ENCODE data around the gene SEC24C. TPM values are rescaled to one million over a fixed set of nuclear protein-coding genes. Genes with fewer than 3 reads are reported as not detected.

SEC24C gene
- total RNA-seq, 1 experiment from 2014 or later = 113 TPM

GRCh38 chr10:73781548-73781878, 37.3 kb downstream of the SEC24C start:
- peak; percentile 52 for ATAC-seq
- no peak for DNase-seq (ENCODE audit: low read depth, low spot score)
- ChIA-PET CTCF (interaction anchor here (0.7 to 1.0 kb wide), 2 partner anchors 9 to 58 kb away, joined by 3 read pairs; a partner anchor contains a TSS), POLR2A (interaction anchor here (1.1 kb wide), 1 partner anchor 9 kb away, joined by 3 read pairs; a partner anchor contains a TSS)
- Histone ChIP-seq H3K4me1 (ENCODE audit: control insufficient read depth, insufficient read depth, low read length) (peaks cover 33% of the 10 kb centered on the region), H3K4me3 (ENCODE audit: low read depth in 2 of 2, low read length in 2 of 2) (peak overlapping the region; percentile 81 to 89), H3K27me3 (ENCODE audit: control insufficient read depth, insufficient read depth, low read length) (no peaks in the 10 kb centered on the region), H3K9me3 (ENCODE audit: control insufficient read depth, insufficient read depth, low read depth, low read length) (no peaks in the 10 kb centered on the region), H3K36me3 (ENCODE audit: control insufficient read depth, insufficient read depth, low read length) (peaks cover 3% of the 10 kb centered on the region; the same call in 1 of the 2 replicates), H3K27ac (ENCODE audit: low read length) (peak overlapping the region; percentile 94)
- BruUV-seq (replicated peaks) = no TSS peak
- intact Hi-C loops (cut with micrococcal nuclease; ENCODE audit: unreplicated experiment) = no loop called here
- in situ Hi-C loops (cut with HindIII; ENCODE audit: low pct_unique_long_range_greater_than_20kb, low sequenced_read_pairs) = no loop called here
- TF ChIP-seq POLR2AphosphoS5 (IDR thresholded peaks at IDR 0.05; ENCODE audit: low read depth, low read length) (no peak), SIN3A (IDR thresholded peaks at IDR 0.05; ENCODE audit: borderline replicate concordance, insufficient read depth, low read depth, low read length) (no peak), REST (IDR thresholded peaks at IDR 0.05; ENCODE audit: insufficient read depth in 1 of 2, low read depth in 2 of 2, low read length in 1 of 2) (no peak), CTCF (IDR thresholded peaks at IDR 0.05) (no peak), TCF7L2 (IDR thresholded peaks at IDR 0.05; ENCODE audit: low read depth, low read length) (no peak)

GRCh38 chr10:73781879-73782748, 37.9 kb downstream of the SEC24C start, which contains the start of gene CHCHD1:
Gene CHCHD1 (plus strand): TSS chr10:73782048. CDS start chr10:73782076, 28 bp downstream.
- H3K9me3 ChIP-seq (ENCODE audit: control insufficient read depth, insufficient read depth, low read depth, low read length) = no peaks in the 10 kb centered on the region
- peak within 1 kb of the TSS; percentile 94 for H3K27ac ChIP-seq (ENCODE audit: low read length)
- no TSS peak for BruUV-seq (replicated peaks)
- H3K27me3 ChIP-seq (ENCODE audit: control insufficient read depth, insufficient read depth, low read length) = no peaks in the 10 kb centered on the region
- intact Hi-C loops (cut with micrococcal nuclease; ENCODE audit: unreplicated experiment) = no loop called here
- CTCF ChIA-PET = interaction anchor here (0.7 to 1.0 kb wide), 2 partner anchors 10 to 57 kb away, joined by 3 read pairs; a partner anchor contains a TSS
- DNase-seq (ENCODE audit: low read depth, low spot score) (no peak), ATAC-seq (peak; percentile 79)
- peak within 1 kb of the TSS; percentile 81 to 89 for H3K4me3 ChIP-seq (ENCODE audit: low read depth in 2 of 2, low read length in 2 of 2)
- H3K36me3 ChIP-seq (ENCODE audit: control insufficient read depth, insufficient read depth, low read length) = peaks cover 3% of the 10 kb centered on the region; the same call in 1 of the 2 replicates
- POLR2A ChIA-PET = interaction anchor here (0.6 to 1.1 kb wide), 2 partner anchors 10 to 98 kb away, joined by 3 read pairs; a partner anchor contains a TSS
- peaks cover 35% of the 10 kb centered on the region for H3K4me1 ChIP-seq (ENCODE audit: control insufficient read depth, insufficient read depth, low read length)
- in situ Hi-C loops (cut with HindIII; ENCODE audit: low pct_unique_long_range_greater_than_20kb, low sequenced_read_pairs) = no loop called here
- peak; percentile 71; the same call in 1 of the 2 replicates for TF ChIP-seq SIN3A (IDR thresholded peaks at IDR 0.05; ENCODE audit: borderline replicate concordance, insufficient read depth, low read depth, low read length)
- TF ChIP-seq POLR2AphosphoS5 (IDR thresholded peaks at IDR 0.05; ENCODE audit: low read depth, low read length) = peak; percentile 93
- no peak for TF ChIP-seq TCF7L2 (IDR thresholded peaks at IDR 0.05; ENCODE audit: low read depth, low read length)

All from Panc1 (cell line).